GM18858 (cell line): ENCODE results near the gene QRICH2.
"Not testable (repeated sequence)": the region's sequence is repeated elsewhere in the genome, so short reads cannot be mapped to it uniquely, and the experiment has no call there.

Experiments
- ATAC-seq: cut with Tn5 transposase; IDR thresholded peaks from one replicate; pipeline ENCODE4 v1.9.1; 2021; ENCODE audit not compliant: unreplicated experiment

QRICH2 gene

DNA sequence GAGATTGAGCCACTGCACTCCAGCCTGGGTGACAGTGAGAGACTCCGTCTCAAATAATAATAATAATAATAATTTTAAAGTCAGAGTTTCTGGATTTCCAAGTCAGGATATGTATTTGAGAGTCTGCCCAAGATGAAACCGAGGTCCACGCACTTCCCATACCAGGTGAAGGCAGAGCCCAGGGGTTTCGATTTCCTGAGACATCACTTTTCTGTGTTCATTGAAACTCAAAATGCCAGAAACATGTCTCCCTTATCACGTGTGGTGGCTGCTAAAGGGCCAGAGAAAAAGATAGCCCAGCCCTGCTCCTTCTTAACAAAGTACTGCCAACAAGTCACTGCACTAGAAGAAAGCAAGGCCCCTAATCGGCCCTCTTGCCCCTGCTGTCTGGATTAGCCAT lies 57.9 kb downstream of the QRICH2 start:
- ATAC-seq = no peak

DNA sequence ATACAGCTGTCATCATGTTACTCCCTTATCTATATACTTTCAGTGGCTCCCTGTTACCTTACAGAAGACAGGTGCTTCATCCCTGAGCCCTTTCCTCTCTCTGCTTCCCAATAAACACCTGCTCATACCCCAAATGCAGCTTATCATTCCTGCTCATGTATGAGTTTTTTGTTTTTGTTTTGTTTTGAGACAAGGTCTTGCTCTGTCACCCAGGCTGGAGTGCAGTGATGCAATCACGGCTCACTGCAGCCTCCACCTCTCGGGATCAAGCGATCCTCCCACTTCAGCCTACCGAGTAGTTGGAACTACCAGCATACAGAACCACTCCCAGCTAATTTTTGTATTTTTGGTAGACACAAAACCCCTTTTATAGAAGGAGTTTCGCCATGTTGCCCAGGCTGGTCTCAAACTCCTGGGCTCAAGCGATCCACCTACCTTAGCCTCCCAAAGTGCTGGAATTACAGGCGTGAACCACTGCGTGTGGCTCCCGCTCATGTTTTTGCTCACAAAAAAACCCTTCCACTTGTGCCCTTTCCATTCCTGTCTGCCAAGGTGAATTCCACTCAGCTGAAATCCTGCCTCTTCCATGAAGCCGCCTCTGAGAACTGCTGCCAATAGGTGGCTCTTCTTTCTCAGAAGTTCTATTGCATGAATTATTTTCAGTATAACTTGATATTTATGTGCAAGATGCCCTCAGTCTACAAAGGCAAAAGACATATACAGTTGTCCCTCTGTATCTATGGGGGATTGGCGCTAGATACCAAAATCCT lies 59.9 kb downstream of the QRICH2 start:
- ATAC-seq = no peak

DNA sequence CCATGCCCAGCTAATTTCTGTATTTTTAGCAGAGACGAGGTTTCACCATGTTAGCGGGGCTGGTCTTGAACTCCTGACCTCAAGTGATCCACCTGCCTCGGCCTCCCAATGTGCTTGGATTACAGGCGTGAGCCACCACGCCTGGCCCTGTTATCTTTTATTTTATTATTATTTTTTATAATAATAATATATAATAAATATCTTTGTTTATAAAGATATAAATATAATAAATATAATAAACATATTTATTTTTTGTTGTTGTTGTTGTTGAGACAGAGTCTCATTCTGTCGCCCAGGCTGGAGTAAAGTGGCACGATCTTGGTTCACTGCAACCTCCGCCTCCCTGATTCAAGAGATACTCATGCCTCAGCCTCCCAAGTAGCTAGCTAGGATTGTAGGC lies 60.8 kb downstream of the QRICH2 start:
- ATAC-seq = no peak

- ATAC-seq = peak; percentile 95
These were observed 61.7 kb downstream of the QRICH2 start for GRCh38 chr17:76246080-76247066.

GRCh38 chr17:76244721-76245120 lies 63.4 kb downstream of the QRICH2 start:
- not testable (repeated sequence) for ATAC-seq

DNA sequence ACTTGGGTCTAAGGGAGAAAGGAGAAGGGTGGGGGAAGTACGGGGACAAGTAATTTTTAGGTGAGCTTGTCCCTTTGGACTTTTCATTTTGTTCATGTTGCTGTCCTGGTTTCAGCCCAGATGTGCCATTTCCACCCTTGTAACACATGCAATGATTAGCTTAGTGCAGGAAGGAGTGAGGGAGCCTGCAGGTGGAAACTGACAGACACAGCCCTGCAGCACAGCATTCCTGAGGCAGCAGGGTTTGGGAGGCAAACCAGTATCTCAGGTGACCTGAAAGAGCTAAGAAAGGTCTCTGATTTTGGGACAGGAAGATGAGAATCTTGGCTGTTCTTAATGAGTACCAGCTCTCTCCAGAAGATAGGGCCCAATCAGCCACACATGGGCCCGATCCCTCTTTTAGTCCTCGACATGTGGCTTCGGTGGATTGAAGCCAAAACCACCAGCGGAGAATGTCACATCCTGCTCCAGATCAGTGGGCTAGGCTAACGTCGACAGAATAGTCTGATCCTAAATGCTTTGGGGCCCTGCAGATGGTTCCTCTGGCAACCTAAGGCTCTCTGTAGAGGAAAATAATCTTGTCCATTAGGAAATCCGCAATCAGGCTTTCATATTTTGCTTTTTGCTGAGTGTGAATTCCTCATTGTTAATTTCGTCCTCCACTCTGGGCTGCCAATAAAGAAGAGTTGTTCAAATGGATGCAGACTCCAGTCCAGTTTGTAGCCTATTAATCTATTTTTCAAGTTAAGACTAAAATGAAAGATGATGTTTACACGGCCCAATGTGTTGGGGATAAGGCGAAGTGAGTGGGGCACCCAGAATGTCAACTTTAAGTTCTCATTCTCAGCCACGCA lies 64.0 kb downstream of the QRICH2 start:
- no peak for ATAC-seq

- no peak for ATAC-seq
These were observed 66.3 kb downstream of the QRICH2 start for GRCh38 chr17:76241691-76242255.

DNA sequence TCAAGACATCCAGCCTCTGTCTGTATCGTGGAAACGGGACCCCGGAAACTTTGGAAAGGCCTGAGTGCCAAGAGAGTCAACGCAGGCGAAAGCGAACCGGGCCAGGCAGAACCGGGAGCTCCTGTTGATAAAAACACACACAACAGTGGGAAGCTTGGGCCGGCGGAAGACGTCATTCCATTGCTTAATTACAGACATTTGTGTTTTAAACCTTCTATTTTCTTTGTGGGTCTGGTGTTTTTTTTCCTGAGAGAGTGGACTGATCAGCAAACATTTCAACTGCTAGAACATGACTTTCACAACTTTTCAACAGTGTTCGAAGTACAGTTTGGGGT lies 66.9 kb downstream of the QRICH2 start:
- ATAC-seq = no peak

DNA sequence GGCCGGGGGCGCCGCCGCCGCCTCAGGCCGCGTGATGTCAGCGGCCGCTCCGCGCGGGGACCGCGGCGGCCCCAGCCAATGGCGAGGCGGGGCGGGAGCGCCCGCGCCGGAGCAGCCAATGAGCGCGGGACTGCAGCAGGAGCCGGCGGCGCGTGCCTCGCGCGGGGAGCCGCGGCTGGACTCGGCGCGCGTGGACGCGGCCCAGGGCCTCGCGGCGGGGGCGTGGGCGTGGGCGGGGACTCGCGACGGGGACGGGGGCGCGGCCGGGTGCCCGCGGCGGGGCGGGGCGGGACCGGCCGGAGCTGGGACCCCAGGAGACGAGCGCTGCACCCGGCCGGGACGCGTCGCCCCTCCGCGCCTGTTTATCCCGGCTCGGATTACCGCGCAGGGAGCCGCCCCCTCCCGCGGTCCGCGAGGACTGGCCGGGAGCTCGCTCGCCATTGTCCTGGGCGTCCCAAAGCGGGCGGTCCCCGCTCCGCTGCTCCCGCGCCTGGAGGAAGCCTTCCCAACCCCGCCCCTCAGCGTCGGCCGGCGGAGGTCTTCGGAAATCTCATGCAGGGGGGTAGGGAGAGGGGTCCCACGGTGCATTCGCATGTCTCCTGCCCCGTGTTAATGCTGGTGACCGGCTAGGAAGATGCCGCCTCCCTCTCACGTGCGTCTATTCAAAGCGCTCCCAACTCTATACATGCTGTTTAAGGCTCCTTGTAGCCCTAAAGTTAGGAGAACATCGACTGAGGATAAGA lies 67.4 kb downstream of the QRICH2 start, which contains the start of gene RNF157:
Gene RNF157 (minus strand): TSS at position 33 of the 743 bp plus-strand sequence. CDS start 253 bp downstream, outside the sequence.
- ATAC-seq = no peak

GRCh38 chr17:76239538-76240274 lies 68.4 kb downstream of the QRICH2 start:
- ATAC-seq = no peak

- no peak for ATAC-seq
These were observed 69.1 kb downstream of the QRICH2 start for GRCh38 chr17:76238847-76239537.

- ATAC-seq = no peak
These were observed 70.2 kb downstream of the QRICH2 start for GRCh38 chr17:76237859-76238313.

- ATAC-seq = no peak
These were observed 71.5 kb downstream of the QRICH2 start for GRCh38 chr17:76236603-76237002.

- no peak for ATAC-seq
These were observed 72.2 kb downstream of the QRICH2 start for GRCh38 chr17:76235883-76236282.

- no peak for ATAC-seq
These were observed 73.8 kb downstream of the QRICH2 start for GRCh38 chr17:76234354-76234679.

- no peak for ATAC-seq
These were observed 74.3 kb downstream of the QRICH2 start for GRCh38 chr17:76233588-76234353.

GRCh38 chr17:76232342-76232741 lies 75.7 kb downstream of the QRICH2 start:
- ATAC-seq = no peak

GRCh38 chr17:76226749-76227148 lies 81.3 kb downstream of the QRICH2 start:
- ATAC-seq = not testable (repeated sequence)
